ENCODE results near the gene SCNN1A.
A peak's percentile ranks its signal among the peaks of the same experiment; 100 is the strongest.

SCNN1A gene

DNA sequence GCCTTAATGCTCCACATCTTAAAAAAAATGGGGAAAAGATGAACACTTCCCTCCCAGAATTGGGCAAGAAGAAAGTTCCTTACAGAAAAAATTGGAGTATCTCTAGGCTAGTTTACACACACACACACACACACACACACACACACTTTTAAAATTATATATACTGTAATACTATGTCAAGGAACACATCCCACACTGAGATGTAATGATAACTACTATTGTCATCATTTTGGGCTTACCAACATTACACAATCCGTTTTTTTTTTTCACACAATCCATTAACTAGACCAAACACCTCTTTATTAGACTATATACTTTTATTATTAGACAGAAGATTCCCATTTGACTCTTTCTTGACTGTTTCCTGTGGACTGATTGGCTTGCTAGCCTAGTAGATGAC is 11.1 kb upstream of the SCNN1A start:
- in situ Hi-C loops (cut with HindIII; ENCODE audit: low sequenced_read_pairs) = no loop called here
- H3K4me3 ChIP-seq (ENCODE audit: low read depth, low read length) = no peak overlapping the region
- no peak for DNase-seq (ENCODE audit: low read depth)
- no peak for TF ChIP-seq CTCF (IDR thresholded peaks at IDR 0.05; ENCODE audit: low read depth, low read length, missing control alignments)

- no peak overlapping the region for H3K4me3 ChIP-seq (ENCODE audit: low read depth, low read length)
- no peak for DNase-seq (ENCODE audit: low read depth)
- no peak for TF ChIP-seq CTCF (IDR thresholded peaks at IDR 0.05; ENCODE audit: low read depth, low read length, missing control alignments)
- in situ Hi-C loops (cut with HindIII; ENCODE audit: low sequenced_read_pairs) = no loop called here
Measured at GRCh38 chr12:6386038-6386437, 10.7 kb upstream of the SCNN1A start.

DNA sequence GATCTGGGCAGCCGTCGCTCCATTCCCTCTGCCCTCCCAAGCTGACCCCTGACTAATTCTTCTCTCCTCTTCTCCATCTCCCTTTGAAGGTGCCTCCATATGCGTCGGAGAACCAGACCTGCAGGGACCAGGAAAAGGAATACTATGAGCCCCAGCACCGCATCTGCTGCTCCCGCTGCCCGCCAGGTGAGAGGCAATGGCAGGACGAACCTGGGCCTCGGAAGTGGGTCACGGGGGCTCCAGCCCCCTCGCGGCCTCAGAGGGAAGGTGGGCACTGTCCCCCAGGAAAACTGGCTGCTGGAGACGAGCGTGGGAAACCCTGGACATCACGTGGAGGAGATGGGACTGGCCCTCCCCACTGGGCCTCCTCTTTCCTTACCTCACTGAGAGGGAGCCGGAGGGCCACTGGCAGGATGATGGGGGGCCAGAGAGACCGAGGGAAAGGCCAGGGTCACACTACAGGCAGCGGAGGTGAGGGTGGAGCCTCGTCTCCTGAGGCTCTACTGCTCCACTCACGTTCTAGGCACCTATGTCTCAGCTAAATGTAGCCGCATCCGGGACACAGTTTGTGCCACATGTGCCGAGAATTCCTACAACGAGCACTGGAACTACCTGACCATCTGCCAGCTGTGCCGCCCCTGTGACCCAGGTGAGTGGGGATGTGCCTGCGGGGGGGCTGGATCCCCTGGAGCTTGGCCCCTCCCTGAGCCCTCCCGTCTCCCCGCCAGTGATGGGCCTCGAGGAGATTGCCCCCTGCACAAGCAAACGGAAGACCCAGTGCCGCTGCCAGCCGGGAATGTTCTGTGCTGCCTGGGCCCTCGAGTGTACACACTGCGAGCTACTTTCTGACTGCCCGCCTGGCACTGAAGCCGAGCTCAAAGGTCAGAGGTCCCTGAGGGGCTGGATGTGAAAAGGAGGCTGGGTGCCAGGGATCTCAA is 9.4 kb upstream of the SCNN1A start:
- no peak for DNase-seq (ENCODE audit: low read depth)
- in situ Hi-C loops (cut with HindIII; ENCODE audit: low sequenced_read_pairs) = no loop called here
- no peak for TF ChIP-seq CTCF (IDR thresholded peaks at IDR 0.05; ENCODE audit: low read depth, low read length, missing control alignments)
- H3K4me3 ChIP-seq (ENCODE audit: low read depth, low read length) = peak overlapping the region; percentile 14

- no peak for DNase-seq (ENCODE audit: low read depth)
- in situ Hi-C loops (cut with HindIII; ENCODE audit: low sequenced_read_pairs) = no loop called here
- no peak for TF ChIP-seq CTCF (IDR thresholded peaks at IDR 0.05; ENCODE audit: low read depth, low read length, missing control alignments)
- peak within 1 kb of the TSS; percentile 14 for H3K4me3 ChIP-seq (ENCODE audit: low read depth, low read length)
Measured at GRCh38 chr12:6383572-6384498, 8.5 kb upstream of the SCNN1A start, which contains the start of gene LTBR. TSS of gene LTBR (plus strand) at chr12:6384162. CDS start at chr12:6384359, 197 bp downstream.

- TF ChIP-seq CTCF (IDR thresholded peaks at IDR 0.05; ENCODE audit: low read depth, low read length, missing control alignments) = no peak
- in situ Hi-C loops (cut with HindIII; ENCODE audit: low sequenced_read_pairs) = no loop called here
- H3K4me3 ChIP-seq (ENCODE audit: low read depth, low read length) = no peak overlapping the region
- no peak for DNase-seq (ENCODE audit: low read depth)
Measured at GRCh38 chr12:6382982-6383381, 7.6 kb upstream of the SCNN1A start.

DNA sequence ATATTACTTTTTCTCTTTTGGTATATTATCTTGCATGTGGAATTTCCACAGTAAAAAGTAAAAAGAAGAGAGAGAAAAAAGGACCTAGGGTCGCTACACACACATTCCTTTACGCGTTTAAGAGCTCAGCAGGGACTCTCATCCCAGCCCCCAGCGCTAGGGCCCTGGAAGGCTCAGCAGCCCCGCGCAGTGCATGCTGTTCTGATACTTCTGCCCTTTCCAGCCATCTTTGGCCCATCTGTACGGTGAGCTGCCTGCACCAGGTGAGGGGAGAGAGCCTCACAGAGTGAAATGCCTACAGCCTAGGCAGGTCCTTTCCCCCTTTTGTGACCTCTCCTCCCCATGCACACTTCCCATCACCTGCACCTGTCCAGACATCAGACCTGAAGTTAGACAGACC is 7.0 kb upstream of the SCNN1A start:
- in situ Hi-C loops (cut with HindIII; ENCODE audit: low sequenced_read_pairs) = no loop called here
- no peak for TF ChIP-seq CTCF (IDR thresholded peaks at IDR 0.05; ENCODE audit: low read depth, low read length, missing control alignments)
- DNase-seq (ENCODE audit: low read depth) = no peak
- H3K4me3 ChIP-seq (ENCODE audit: low read depth, low read length) = no peak overlapping the region

Measured in astrocyte of the cerebellum (primary cell).